Keratinocyte (primary cell): ENCODE measurements around the gene CDC42EP4. TPM values are rescaled to one million over a fixed set of nuclear protein-coding genes. Genes with fewer than 3 reads are reported as not detected.

Source experiments
- DNase-seq: peaks from one replicate; pipeline ENCODE4 v3.0.0-alpha.2; 2011; ENCODE audit warnings: low read depth, missing footprints, low spot score
- FAIRE-seq: peaks from 2 replicates; lab custom pipeline; 2011; peaks lifted over from hg19 to GRCh38; lab: Jason Lieb, UNC
- H2AFZ ChIP-seq: 2 replicates; pipeline ENCODE4 v1.6.0; 2012; ENCODE audit warnings: low read length, control low read depth, inconsistent platforms; ENCODE audit not compliant: control insufficient read depth
- H3K27ac ChIP-seq: 2 replicates; pipeline ENCODE4 v1.5.1; 2011; ENCODE audit warnings: low read length; ENCODE audit not compliant: control insufficient read depth, insufficient read depth
- H3K27me3 ChIP-seq: 3 replicates; pipeline ENCODE4 v1.6.0; 2011; ENCODE audit warnings: low read length; ENCODE audit not compliant: control insufficient read depth, insufficient read depth; ENCODE audit errors: extremely low read depth
- H3K36me3 ChIP-seq, 2 experiments: 2 replicates in 1 of 2; 3 replicates in 1 of 2; pipeline ENCODE4 v1.5.1; 2011; ENCODE audit warnings: low read length in 2 of 2, mild to moderate bottlenecking in 1 of 2; ENCODE audit not compliant: control insufficient read depth in 2 of 2, insufficient read depth in 2 of 2; ENCODE audit errors: extremely low read depth in 1 of 2
- H3K4me1 ChIP-seq: 3 replicates; pipeline ENCODE4 v1.5.1; 2011; ENCODE audit warnings: low read length; ENCODE audit not compliant: control insufficient read depth, insufficient read depth; ENCODE audit errors: extremely low read depth
- H3K4me2 ChIP-seq: 3 replicates; pipeline ENCODE4 v1.6.0; 2011; ENCODE audit warnings: low read depth, low read length; ENCODE audit not compliant: control insufficient read depth, insufficient read depth; ENCODE audit errors: extremely low read depth
- H3K4me3 ChIP-seq, 3 experiments: fragments of 200-600 bp in 1 of 3; sonication (generic) in 1 of 3; 2 replicates in 2 of 3; 3 replicates in 1 of 3; pipeline ENCODE4 v1.5.1; 2011 to 2016; ENCODE audit warnings: low read length in 3 of 3, mild to moderate bottlenecking in 3 of 3, control low read depth in 2 of 3, inconsistent platforms in 1 of 3, low read depth in 1 of 3, mixed read lengths in 1 of 3, mixed run types in 1 of 3, moderate library complexity in 1 of 3; ENCODE audit not compliant: control insufficient read depth in 2 of 3, insufficient read depth in 2 of 3; ENCODE audit errors: extremely low read depth in 1 of 3
- H3K79me2 ChIP-seq: 2 replicates; pipeline ENCODE4 v1.6.0; 2012; ENCODE audit warnings: low read length; ENCODE audit not compliant: control insufficient read depth, insufficient read depth
- H3K9ac ChIP-seq: 3 replicates; pipeline ENCODE4 v1.6.0; 2011; ENCODE audit warnings: low read length; ENCODE audit not compliant: control insufficient read depth, insufficient read depth; ENCODE audit errors: extremely low read depth
- H3K9me1 ChIP-seq: 3 replicates; pipeline ENCODE4 v1.6.0; 2011; ENCODE audit warnings: low read length; ENCODE audit not compliant: control insufficient read depth, insufficient read depth; ENCODE audit errors: extremely low read depth
- H3K9me3 ChIP-seq: 2 replicates; pipeline ENCODE4 v1.5.1; 2012; ENCODE audit warnings: low read depth, low read length; ENCODE audit not compliant: control insufficient read depth
- H4K20me1 ChIP-seq: 3 replicates; pipeline ENCODE4 v1.6.0; 2011; ENCODE audit warnings: low read length; ENCODE audit not compliant: control insufficient read depth, insufficient read depth; ENCODE audit errors: extremely low read depth
- EZH2 ChIP-seq: IDR thresholded peaks from one replicate; pipeline ENCODE4 v1.6.1; 2012; ENCODE audit warnings: inconsistent platforms, mild to moderate bottlenecking, low read length, moderate library complexity
- dilution Hi-C: fragments of 300-500 bp; cut with MboI; formaldehyde crosslinking; loops from one replicate; pipeline ENCODE4 v1.7.0; 2020; ENCODE audit warnings: low sequenced_read_pairs; ENCODE audit not compliant: extremely low pct_ligation_motif_present
- polyA plus RNA-seq, 5 experiments: library from polyadenylated mRNA; depleted of rRNA in 3 of 5; stranded (reverse) in 3 of 5; stranded (forward) in 1 of 5; unstranded in 1 of 5; fragments of >200 nt; gene quantifications; 1 replicate in 1 of 5; 2 replicates in 3 of 5; 3 replicates in 1 of 5; pipeline versions ENCODE4 v1.2.1 to v1.2.3, GENCODE V29; 2011 to 2012; ENCODE audit warnings: missing spikeins in 2 of 5, low read depth in 1 of 5, low replicate concordance in 1 of 5
- TF ChIP-seq, protein P1 (sequence below), 3 experiments: IDR thresholded peaks in 1 of 3; conservative IDR thresholded peaks in 1 of 3; optimal IDR thresholded peaks in 1 of 3; 2 replicates in 2 of 3; 3 replicates in 1 of 3; pipeline versions ENCODE3 to v1.5.1; 2011; ENCODE audit warnings: low read length in 3 of 3, mild to moderate bottlenecking in 3 of 3, moderate library complexity in 2 of 3, control low read depth in 1 of 3, inconsistent platforms in 1 of 3; ENCODE audit not compliant: insufficient read depth in 2 of 3; ENCODE audit errors: extremely low read depth in 1 of 3

Gene CDC42EP4
- polyA plus RNA-seq, 1 donor (not counting 4 experiments of a cell fraction or from before 2014, with no cell fraction given): 9.4 TPM

DNA sequence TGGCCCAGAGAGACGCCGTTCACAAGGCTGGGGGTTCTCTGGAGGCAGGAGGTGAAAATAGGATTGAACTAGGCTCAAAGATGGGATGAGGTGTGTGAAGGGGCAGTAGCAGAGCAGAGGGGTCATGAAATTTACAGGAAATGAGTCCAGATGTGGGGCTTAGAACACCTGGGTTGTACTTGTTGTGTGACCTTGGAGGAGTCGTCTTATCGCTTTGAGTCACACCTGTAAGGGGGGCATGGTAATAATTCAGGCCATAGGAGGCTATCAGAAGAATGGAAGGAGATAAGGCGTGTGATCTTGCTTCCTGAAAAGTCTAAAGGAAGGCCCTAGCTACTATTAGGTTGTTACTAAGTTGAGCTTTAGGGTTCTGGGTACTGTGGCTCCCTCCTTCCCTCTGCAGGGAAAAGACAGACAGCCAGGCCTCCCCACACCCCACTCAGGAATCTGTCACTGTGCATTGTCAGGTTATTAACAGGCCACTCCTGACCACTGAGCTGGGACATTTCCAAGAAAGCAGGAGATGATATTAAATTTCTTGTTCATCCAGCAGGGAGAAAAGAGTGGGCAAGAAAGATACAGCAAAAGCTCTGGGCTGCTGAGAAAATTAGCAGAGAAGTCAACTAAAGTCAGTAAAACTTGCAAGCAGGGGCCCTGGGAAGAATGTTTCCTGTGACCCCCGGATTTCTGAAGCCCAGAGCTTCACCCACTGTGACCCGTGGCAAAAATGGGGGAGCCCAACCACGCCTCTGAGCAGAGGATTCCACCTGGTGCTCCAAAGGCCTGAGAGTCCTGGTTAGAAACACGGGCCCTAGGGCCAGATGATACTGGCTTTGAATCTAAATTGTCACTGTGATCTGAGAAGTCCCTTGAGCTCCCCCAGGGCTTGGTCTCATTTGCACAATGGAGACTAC lies 6.0 kb upstream of the CDC42EP4 start:
- Histone ChIP-seq H3K79me2 (no peaks in the 10 kb centered on the region), H3K36me3 (no peaks in the 10 kb centered on the region), H3K4me2 (no peak overlapping the region), H3K9me3 (no peaks in the 10 kb centered on the region), H3K9ac (no peak overlapping the region), H3K27ac (no peak overlapping the region), H2AFZ (no peak overlapping the region), H3K4me1 (peaks cover 17% of the 10 kb centered on the region), H3K9me1 (no peaks in the 10 kb centered on the region), H4K20me1 (no peaks in the 10 kb centered on the region), H3K4me3 (no peak overlapping the region), H3K27me3 (no peaks in the 10 kb centered on the region)
- dilution Hi-C loops: no loop called here
- DNase-seq (no peak), FAIRE-seq (no peak)
- TF ChIP-seq, protein P1, sequence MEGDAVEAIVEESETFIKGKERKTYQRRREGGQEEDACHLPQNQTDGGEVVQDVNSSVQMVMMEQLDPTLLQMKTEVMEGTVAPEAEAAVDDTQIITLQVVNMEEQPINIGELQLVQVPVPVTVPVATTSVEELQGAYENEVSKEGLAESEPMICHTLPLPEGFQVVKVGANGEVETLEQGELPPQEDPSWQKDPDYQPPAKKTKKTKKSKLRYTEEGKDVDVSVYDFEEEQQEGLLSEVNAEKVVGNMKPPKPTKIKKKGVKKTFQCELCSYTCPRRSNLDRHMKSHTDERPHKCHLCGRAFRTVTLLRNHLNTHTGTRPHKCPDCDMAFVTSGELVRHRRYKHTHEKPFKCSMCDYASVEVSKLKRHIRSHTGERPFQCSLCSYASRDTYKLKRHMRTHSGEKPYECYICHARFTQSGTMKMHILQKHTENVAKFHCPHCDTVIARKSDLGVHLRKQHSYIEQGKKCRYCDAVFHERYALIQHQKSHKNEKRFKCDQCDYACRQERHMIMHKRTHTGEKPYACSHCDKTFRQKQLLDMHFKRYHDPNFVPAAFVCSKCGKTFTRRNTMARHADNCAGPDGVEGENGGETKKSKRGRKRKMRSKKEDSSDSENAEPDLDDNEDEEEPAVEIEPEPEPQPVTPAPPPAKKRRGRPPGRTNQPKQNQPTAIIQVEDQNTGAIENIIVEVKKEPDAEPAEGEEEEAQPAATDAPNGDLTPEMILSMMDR (optimal IDR thresholded peaks at IDR 0.05 in 1 of 3, IDR thresholded peaks at IDR 0.05 in 1 of 3, conservative IDR thresholded peaks at IDR 0.05 in 1 of 3; ENCODE audit: extremely low read depth in 1 of 3, insufficient read depth in 2 of 3, low read length in 3 of 3): no peak
- TF ChIP-seq EZH2: no peak

DNA sequence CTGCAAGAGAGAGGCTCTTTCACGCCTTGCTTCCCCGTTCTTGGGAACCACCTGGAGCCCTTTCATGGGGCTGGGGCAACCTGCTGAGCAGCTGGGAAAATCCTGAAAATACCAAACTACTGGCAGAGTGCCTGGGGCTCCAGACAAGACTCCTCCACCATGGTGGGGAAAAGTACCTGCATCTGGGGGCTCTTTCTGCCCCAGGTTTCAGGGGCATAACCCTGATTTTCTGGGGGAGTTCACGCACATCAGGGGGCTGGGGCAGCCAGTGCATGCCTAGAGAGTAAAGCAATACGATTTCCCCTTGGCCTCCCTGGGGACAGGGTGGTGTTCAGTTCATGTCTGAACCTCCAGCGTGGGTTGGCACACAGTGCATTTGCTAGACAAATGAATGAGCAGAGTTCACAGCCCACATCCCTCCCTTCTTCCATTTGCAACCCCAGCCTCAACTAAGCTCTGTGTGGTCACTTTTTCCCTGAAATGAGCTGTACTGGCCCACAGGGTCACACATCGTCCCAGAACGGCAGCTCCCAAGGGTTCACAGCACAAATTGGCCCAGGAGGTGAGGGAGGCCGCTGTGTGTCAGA lies 5.2 kb upstream of the CDC42EP4 start:
- no peak for TF ChIP-seq EZH2
- TF ChIP-seq, protein P1 (optimal IDR thresholded peaks at IDR 0.05 in 1 of 3, IDR thresholded peaks at IDR 0.05 in 1 of 3, conservative IDR thresholded peaks at IDR 0.05 in 1 of 3; ENCODE audit: extremely low read depth in 1 of 3, insufficient read depth in 2 of 3, low read length in 3 of 3): no peak
- no peak overlapping the region for H3K9ac ChIP-seq
- DNase-seq (no peak), FAIRE-seq (no peak)
- H3K27me3 ChIP-seq: no peaks in the 10 kb centered on the region
- no peaks in the 10 kb centered on the region for H3K9me1 ChIP-seq
- no peak overlapping the region for H2AFZ ChIP-seq
- H3K36me3 ChIP-seq: no peaks in the 10 kb centered on the region
- H3K4me1 ChIP-seq: peaks cover 25% of the 10 kb centered on the region
- H3K9me3 ChIP-seq: no peaks in the 10 kb centered on the region
- H3K4me2 ChIP-seq: no peak overlapping the region
- no peak overlapping the region for H3K4me3 ChIP-seq
- H3K27ac ChIP-seq: no peak overlapping the region
- H4K20me1 ChIP-seq: no peaks in the 10 kb centered on the region
- dilution Hi-C loops: no loop called here
- H3K79me2 ChIP-seq: no peaks in the 10 kb centered on the region
